SK-N-SH treated with all-trans-retinoic acid at 6 μM for 48 hours (cell line): ENCODE data around the gene BLOC1S6.

Experiments used
- ZFP30 ChIP-seq: fragments of 450-650 bp; formaldehyde crosslinking; IDR thresholded peaks from 2 replicates; pipeline ENCODE4 v1.5.0; 2022; ENCODE audit warnings: mild to moderate bottlenecking, moderate library complexity
- ZNF70 ChIP-seq: fragments of 450-650 bp; formaldehyde crosslinking; IDR thresholded peaks from 2 replicates; pipeline ENCODE4 v1.5.0; 2020; ENCODE audit warnings: mild to moderate bottlenecking, moderate library complexity

- no peak for TF ChIP-seq ZNF70 (CRISPR knock-in tag)
- no peak for TF ChIP-seq ZFP30 (CRISPR knock-in tag)
These were observed 25.7 kb downstream of the BLOC1S6 start for GRCh38 chr15:45612790-45613415.
